ENCODE results near the gene GOLGA2.

DNA sequence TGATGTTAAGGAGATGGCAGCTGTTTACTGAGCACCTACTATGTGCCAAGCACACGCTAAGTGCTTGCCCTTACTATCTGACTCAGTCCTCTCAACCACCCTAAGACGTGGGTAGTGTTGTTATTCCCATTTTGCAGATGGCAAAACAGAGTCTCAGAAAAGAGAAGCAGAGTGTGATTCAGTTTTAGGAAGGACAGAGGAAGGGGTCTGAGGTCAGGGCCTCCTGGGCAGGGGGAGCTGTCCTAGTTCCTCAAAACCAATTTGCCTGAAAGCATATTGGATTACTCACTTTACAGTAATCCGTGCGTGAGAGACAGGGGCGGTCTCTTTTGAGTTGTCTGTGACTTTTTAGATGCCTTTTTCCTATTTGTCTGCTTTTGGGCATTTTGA lies 49.4 kb downstream of the GOLGA2 start:
- TF ChIP-seq EZH2 (IDR thresholded peaks at IDR 0.05) (no peak), CTCF (IDR thresholded peaks at IDR 0.05) (no peak)

Measured in neural progenitor cell (in vitro differentiated cells).